Body of pancreas (tissue), 4 donors: ENCODE results near the gene RB1. TPM values are rescaled to one million over a fixed set of nuclear protein-coding genes. Genes with fewer than 3 reads are reported as not detected.
A peak's percentile ranks its signal among the peaks of the same experiment; 100 is the strongest.

Source experiments
- ATAC-seq: fragments of 150-250 bp; one replicate; pipeline ENCODE4 v1.9.1; 2016
- DNase-seq, 4 donors: peaks; one replicate each; pipeline ENCODE4 v3.0.0-alpha.2; 2019
- H3K27ac ChIP-seq, 4 donors: fragments of 200-600 bp; sonication (generic); 1 replicate in 3 of 4; 2 replicates in 1 of 4; pipeline versions ENCODE4 v1.5.1 to v1.6.1; 2016 to 2019; ENCODE audit warnings: mild to moderate bottlenecking in 1 of 4, mixed read lengths in 1 of 4, moderate library complexity in 1 of 4
- H3K27me3 ChIP-seq, 2 donors: fragments of 200-600 bp; sonication (generic); one replicate each; pipeline ENCODE4 v1.6.0; 2016; ENCODE audit warnings: mild to moderate bottlenecking in 1 of 2
- H3K36me3 ChIP-seq, 2 donors: fragments of 200-600 bp; sonication (generic); replicated peaks in 1 of 2; 2 replicates each; pipeline ENCODE4 v1.5.1; 2016; ENCODE audit warnings: low read depth in 2 of 2; ENCODE audit not compliant: insufficient read depth in 1 of 2
- H3K4me1 ChIP-seq: fragments of 200-600 bp; sonication (generic); one replicate; pipeline ENCODE4 v1.6.0; 2016
- H3K4me3 ChIP-seq, 2 donors: fragments of 200-600 bp; sonication (generic); 1 replicate in 1 of 2; 2 replicates in 1 of 2; pipeline ENCODE4 v1.5.1; 2016 to 2019
- H3K9me3 ChIP-seq, 3 donors: fragments of 200-600 bp; sonication (generic); 1 replicate in 2 of 3; 2 replicates in 1 of 3; pipeline ENCODE4 v1.5.1; 2016
- POLR2A ChIP-seq, 3 donors: fragments of 450-650 bp; IDR thresholded peaks; one replicate each; pipeline ENCODE4 v1.6.1; 2016; ENCODE audit warnings: antibody characterized with exemption in 3 of 3, mild to moderate bottlenecking in 2 of 3
- WGBS, 2 donors: methylation state at CpG; one replicate each; pipeline ENCODE4 v1.1.5; 2017; 5-methylcytosine and 5-hydroxymethylcytosine counted together
- intact Hi-C: fragments of 100-400 bp; cut with DNase I; formaldehyde crosslinking; loops from one replicate; pipeline ENCODE4 v1.15.1; 2023
- total RNA-seq, 2 donors: library from RNA; depleted of rRNA; stranded (reverse); fragments of >200 nt; gene quantifications; one replicate each; pipeline ENCODE4 v1.1.0, GENCODE V29; 2016
- TF ChIP-seq, protein P1 (sequence below), 7 experiments: fragments of 450-650 bp in 4 of 7; fragments of 200-600 bp in 3 of 7; sonication (generic) in 3 of 7; IDR thresholded peaks; one replicate each; pipeline ENCODE4 v1.5.1; 2016 to 2019; ENCODE audit warnings: antibody characterized with exemption in 7 of 7

The RB1 gene
- total RNA-seq, 2 donors from 2014 or later: 20.5 to 28.0 TPM

DNA sequence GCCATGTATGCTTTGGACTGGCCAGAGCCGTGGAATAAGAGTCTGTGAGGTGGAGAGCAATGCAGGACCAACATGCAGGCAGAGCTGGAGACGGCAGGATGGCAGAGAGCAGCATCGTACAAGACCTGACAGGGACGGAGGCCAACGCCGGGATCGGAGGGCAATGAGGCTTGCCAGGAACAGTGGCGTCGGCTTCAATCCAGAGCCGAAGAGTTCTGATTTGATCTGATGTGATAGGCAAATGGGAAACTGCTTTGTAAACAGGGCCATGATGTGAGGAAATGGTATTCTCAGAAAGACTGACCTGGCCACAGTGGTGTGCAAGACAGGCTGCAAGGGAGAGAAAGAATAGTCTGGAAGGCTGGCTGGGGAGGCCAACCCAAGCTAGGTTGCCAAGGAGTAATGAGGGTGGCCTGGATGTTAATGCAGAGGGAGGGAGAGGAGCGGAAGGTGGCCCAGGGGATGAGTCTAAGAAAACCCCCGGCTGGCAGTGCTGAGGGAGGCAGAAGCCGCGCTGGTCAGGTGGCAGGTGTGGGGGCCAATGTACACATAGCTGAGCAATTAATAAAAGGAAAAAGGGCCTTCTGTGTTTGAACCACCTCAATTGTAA is 202.6 kb downstream of the RB1 start:
- TF ChIP-seq, protein P1, sequence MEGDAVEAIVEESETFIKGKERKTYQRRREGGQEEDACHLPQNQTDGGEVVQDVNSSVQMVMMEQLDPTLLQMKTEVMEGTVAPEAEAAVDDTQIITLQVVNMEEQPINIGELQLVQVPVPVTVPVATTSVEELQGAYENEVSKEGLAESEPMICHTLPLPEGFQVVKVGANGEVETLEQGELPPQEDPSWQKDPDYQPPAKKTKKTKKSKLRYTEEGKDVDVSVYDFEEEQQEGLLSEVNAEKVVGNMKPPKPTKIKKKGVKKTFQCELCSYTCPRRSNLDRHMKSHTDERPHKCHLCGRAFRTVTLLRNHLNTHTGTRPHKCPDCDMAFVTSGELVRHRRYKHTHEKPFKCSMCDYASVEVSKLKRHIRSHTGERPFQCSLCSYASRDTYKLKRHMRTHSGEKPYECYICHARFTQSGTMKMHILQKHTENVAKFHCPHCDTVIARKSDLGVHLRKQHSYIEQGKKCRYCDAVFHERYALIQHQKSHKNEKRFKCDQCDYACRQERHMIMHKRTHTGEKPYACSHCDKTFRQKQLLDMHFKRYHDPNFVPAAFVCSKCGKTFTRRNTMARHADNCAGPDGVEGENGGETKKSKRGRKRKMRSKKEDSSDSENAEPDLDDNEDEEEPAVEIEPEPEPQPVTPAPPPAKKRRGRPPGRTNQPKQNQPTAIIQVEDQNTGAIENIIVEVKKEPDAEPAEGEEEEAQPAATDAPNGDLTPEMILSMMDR (IDR thresholded peaks at IDR 0.05): no peak
- H3K27ac ChIP-seq: peak overlapping the region in 2 of 4 donors; percentile 46 to 66
- DNase-seq (peak in 1 of 4 donors; percentile 7), ATAC-seq (peak; percentile 15)
- 78 to 84% methylated on average over 14 of the region's 14 CpGs for WGBS, 2 donors
- H3K27me3 ChIP-seq: no peaks in the 10 kb centered on the region
- H3K4me1 ChIP-seq: no peaks in the 10 kb centered on the region
- intact Hi-C loops: no loop called here
- no peaks in the 10 kb centered on the region for H3K36me3 ChIP-seq
- H3K4me3 ChIP-seq: no peak overlapping the region
- H3K9me3 ChIP-seq: no peaks in the 10 kb centered on the region

DNA sequence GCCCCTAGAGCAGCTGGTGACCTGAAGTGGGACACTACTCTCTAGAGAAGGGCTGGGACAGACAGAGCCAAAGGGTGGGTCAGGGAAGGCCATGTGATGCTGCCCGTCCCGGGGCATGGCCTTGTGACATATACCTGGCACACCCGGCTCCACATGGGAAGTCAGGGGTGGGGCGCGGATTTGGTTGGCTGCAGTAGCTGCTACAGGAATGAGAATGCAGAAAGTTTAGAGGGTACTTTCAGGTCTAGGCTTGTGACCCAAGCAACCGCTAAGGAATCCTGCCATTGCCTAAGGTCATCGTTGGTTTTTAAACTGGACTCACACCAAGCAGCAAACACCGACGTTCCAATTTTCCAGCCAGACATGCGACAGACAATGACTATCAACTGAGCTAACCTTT is 203.5 kb downstream of the RB1 start:
- no peaks in the 10 kb centered on the region for H3K36me3 ChIP-seq
- intact Hi-C loops: no loop called here
- H3K27me3 ChIP-seq: no peaks in the 10 kb centered on the region
- no peaks in the 10 kb centered on the region for H3K4me1 ChIP-seq
- peak overlapping the region in 1 of 4 donors; percentile 46 for H3K27ac ChIP-seq
- H3K9me3 ChIP-seq: no peaks in the 10 kb centered on the region
- H3K4me3 ChIP-seq: no peak overlapping the region
- TF ChIP-seq, protein P1 (IDR thresholded peaks at IDR 0.05): no peak
- TF ChIP-seq POLR2A (IDR thresholded peaks at IDR 0.05): no peak
- no peak for ATAC-seq
- 93 to 95% methylated on average over 10 of the region's 10 CpGs for WGBS, 2 donors
- DNase-seq: no peak

DNA sequence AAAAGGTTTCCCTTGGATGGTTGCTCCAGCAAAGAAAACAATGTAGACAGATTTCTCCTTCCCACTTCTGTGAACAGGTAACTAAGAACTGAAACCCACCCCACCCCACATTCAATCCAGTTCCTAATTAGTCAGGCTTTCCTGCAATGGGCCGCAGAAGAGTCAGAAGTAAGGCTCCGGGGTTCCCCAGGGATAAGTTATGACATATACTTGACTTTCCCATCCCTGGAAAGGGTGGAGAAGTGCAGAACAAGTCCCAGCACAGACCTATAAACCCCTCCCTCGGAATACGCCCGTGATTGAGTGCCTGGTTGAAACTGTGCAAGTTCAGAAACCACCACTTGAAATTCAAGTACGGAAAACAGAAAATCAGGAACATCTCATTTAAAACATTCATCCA is 204.5 kb downstream of the RB1 start:
- Histone ChIP-seq H3K27ac (no peak overlapping the region), H3K4me1 (no peaks in the 10 kb centered on the region), H3K27me3 (no peaks in the 10 kb centered on the region), H3K9me3 (no peaks in the 10 kb centered on the region), H3K4me3 (no peak overlapping the region), H3K36me3 (no peaks in the 10 kb centered on the region)
- TF ChIP-seq POLR2A (IDR thresholded peaks at IDR 0.05): no peak
- TF ChIP-seq, protein P1 (IDR thresholded peaks at IDR 0.05): no peak
- DNase-seq: no peak
- WGBS, 2 donors: 90% methylated on average over 6 of the region's 6 CpGs
- intact Hi-C loops: no loop called here
- ATAC-seq: no peak

DNA sequence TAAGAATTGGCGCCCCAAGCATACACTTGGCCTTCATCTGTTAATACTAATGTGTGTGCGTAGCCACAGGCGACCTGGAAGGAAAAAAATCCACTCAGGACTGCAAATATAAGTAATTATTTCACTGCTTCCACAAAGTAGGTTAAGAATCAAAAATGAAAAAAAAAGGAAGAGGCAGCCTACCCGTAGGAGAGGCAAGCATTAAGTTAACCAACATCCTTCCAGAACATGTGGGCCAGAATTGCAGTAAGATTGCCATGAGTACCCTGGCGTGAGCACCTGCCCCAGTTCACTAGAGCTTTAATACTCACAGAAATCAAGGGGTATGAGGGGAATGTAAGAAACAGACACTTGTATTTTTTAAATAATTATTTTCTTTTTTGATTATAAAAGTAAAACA is 207.1 kb downstream of the RB1 start:
- Histone ChIP-seq H3K27ac (no peak overlapping the region), H3K36me3 (no peaks in the 10 kb centered on the region), H3K4me3 (no peak overlapping the region), H3K27me3 (no peaks in the 10 kb centered on the region), H3K4me1 (no peaks in the 10 kb centered on the region), H3K9me3 (no peaks in the 10 kb centered on the region)
- DNase-seq: no peak
- TF ChIP-seq POLR2A (IDR thresholded peaks at IDR 0.05): no peak
- TF ChIP-seq, protein P1 (IDR thresholded peaks at IDR 0.05): no peak
- intact Hi-C loops: no loop called here
- 85 to 89% methylated on average over 5 of the region's 5 CpGs for WGBS, 2 donors
- no peak for ATAC-seq

DNA sequence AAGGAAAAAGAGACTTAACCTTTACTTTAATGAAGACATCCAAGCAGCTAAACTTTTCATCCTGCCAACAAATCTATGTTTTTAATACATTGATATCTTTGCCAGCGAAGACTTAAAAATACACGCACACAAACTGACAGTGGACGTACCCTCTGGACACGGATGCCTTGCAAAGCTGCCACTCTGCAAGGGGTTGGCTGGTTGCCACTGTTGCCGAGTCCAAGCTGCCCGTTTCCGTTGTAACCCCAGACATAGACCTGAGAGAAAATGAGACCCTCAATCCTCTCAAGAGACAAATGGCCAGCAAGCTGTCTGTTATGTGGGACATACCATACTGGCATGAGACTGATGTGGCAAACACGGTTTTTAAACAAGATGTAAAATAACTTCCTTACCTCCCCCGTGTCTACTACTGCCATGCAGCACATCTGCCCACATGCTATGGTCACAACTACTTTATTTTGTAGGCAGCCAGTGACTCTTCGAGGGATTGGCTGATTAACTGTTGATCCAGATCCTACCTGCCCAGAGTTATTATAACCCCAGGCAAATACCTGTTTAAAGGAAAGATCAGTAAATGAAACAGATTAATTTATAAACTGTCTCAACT is 208.2 kb downstream of the RB1 start:
- no peak for ATAC-seq
- WGBS, 2 donors: 85 to 87% methylated on average over 9 to 10 of the region's 10 CpGs
- no peak overlapping the region for H3K27ac ChIP-seq

More for the DNA sequence above, 208.2 kb downstream of the RB1 start:
- no peaks in the 10 kb centered on the region for H3K27me3 ChIP-seq
- no peaks in the 10 kb centered on the region for H3K36me3 ChIP-seq
- no peak overlapping the region for H3K4me3 ChIP-seq
- no peak for TF ChIP-seq POLR2A (IDR thresholded peaks at IDR 0.05)
- TF ChIP-seq, protein P1 (IDR thresholded peaks at IDR 0.05): no peak
- DNase-seq: peak in 1 of 4 donors; percentile 20
- H3K9me3 ChIP-seq: no peaks in the 10 kb centered on the region
- intact Hi-C loops: no loop called here
- H3K4me1 ChIP-seq: no peaks in the 10 kb centered on the region
